Measurements from ENCODE around the gene PCSK2.

Gene PCSK2

GRCh38 chr20:17518339-17519052 lies 291.7 kb downstream of the PCSK2 start:
- Mint-ChIP-seq H3K36me3 (no peaks in the 10 kb centered on the region), H3K4me1 (no peaks in the 10 kb centered on the region), H3K4me3 (no peak overlapping the region), H3K27ac (no peak overlapping the region), H3K9me3 (no peaks in the 10 kb centered on the region), H3K27me3 (peaks cover 5% of the 10 kb centered on the region)
- no peak for ATAC-seq

GRCh38 chr20:17519606-17520285 lies 292.9 kb downstream of the PCSK2 start:
- Mint-ChIP-seq H3K27ac (no peak overlapping the region), H3K9me3 (no peaks in the 10 kb centered on the region), H3K36me3 (no peaks in the 10 kb centered on the region), H3K27me3 (no peaks in the 10 kb centered on the region), H3K4me1 (no peaks in the 10 kb centered on the region), H3K4me3 (no peak overlapping the region)
- no peak for ATAC-seq

- no peaks in the 10 kb centered on the region for H3K27me3 Mint-ChIP-seq
- no peak overlapping the region for H3K4me3 Mint-ChIP-seq
- H3K27ac Mint-ChIP-seq: no peak overlapping the region
- H3K36me3 Mint-ChIP-seq: no peaks in the 10 kb centered on the region
- H3K9me3 Mint-ChIP-seq: no peaks in the 10 kb centered on the region
- H3K4me1 Mint-ChIP-seq: no peaks in the 10 kb centered on the region
- ATAC-seq: no peak
Measured at GRCh38 chr20:17520583-17520982, 293.7 kb downstream of the PCSK2 start.

- Mint-ChIP-seq H3K27me3 (no peaks in the 10 kb centered on the region), H3K36me3 (no peaks in the 10 kb centered on the region), H3K4me3 (no peak overlapping the region), H3K27ac (no peak overlapping the region), H3K4me1 (no peaks in the 10 kb centered on the region), H3K9me3 (no peaks in the 10 kb centered on the region)
- ATAC-seq: no peak
Measured at GRCh38 chr20:17522528-17522927, 295.7 kb downstream of the PCSK2 start.

GRCh38 chr20:17523326-17523725 lies 296.5 kb downstream of the PCSK2 start:
- H3K27ac Mint-ChIP-seq: no peak overlapping the region
- H3K27me3 Mint-ChIP-seq: no peaks in the 10 kb centered on the region
- no peaks in the 10 kb centered on the region for H3K4me1 Mint-ChIP-seq
- H3K36me3 Mint-ChIP-seq: no peaks in the 10 kb centered on the region
- no peak overlapping the region for H3K4me3 Mint-ChIP-seq
- H3K9me3 Mint-ChIP-seq: no peaks in the 10 kb centered on the region
- ATAC-seq: peak; percentile 37

GRCh38 chr20:17524560-17524959 lies 297.7 kb downstream of the PCSK2 start:
- ATAC-seq: no peak
- Mint-ChIP-seq H3K4me3 (no peak overlapping the region), H3K36me3 (no peaks in the 10 kb centered on the region), H3K4me1 (no peaks in the 10 kb centered on the region), H3K27me3 (peaks cover 7% of the 10 kb centered on the region), H3K9me3 (no peaks in the 10 kb centered on the region), H3K27ac (no peak overlapping the region)

- Mint-ChIP-seq H3K27ac (no peak overlapping the region), H3K4me3 (no peak overlapping the region), H3K9me3 (no peaks in the 10 kb centered on the region), H3K4me1 (no peaks in the 10 kb centered on the region), H3K27me3 (peaks cover 13% of the 10 kb centered on the region), H3K36me3 (no peaks in the 10 kb centered on the region)
- no peak for ATAC-seq
Measured at GRCh38 chr20:17525132-17525531, 298.3 kb downstream of the PCSK2 start.

GRCh38 chr20:17525650-17526049 lies 298.8 kb downstream of the PCSK2 start:
- Mint-ChIP-seq H3K27ac (no peak overlapping the region), H3K27me3 (peaks cover 16% of the 10 kb centered on the region), H3K9me3 (no peaks in the 10 kb centered on the region), H3K4me3 (no peak overlapping the region), H3K36me3 (no peaks in the 10 kb centered on the region), H3K4me1 (no peaks in the 10 kb centered on the region)
- peak; percentile 59 for ATAC-seq

GRCh38 chr20:17529586-17529985 lies 302.7 kb downstream of the PCSK2 start:
- no peaks in the 10 kb centered on the region for H3K9me3 Mint-ChIP-seq
- no peaks in the 10 kb centered on the region for H3K36me3 Mint-ChIP-seq
- H3K27ac Mint-ChIP-seq: no peak overlapping the region
- H3K27me3 Mint-ChIP-seq: peaks cover 28% of the 10 kb centered on the region
- H3K4me3 Mint-ChIP-seq: no peak overlapping the region
- H3K4me1 Mint-ChIP-seq: peaks cover 6% of the 10 kb centered on the region
- ATAC-seq: no peak

- H3K27me3 Mint-ChIP-seq: peaks cover 31% of the 10 kb centered on the region
- H3K9me3 Mint-ChIP-seq: no peaks in the 10 kb centered on the region
- peak overlapping the region; percentile 26 for H3K4me3 Mint-ChIP-seq
- no peaks in the 10 kb centered on the region for H3K36me3 Mint-ChIP-seq
- no peak overlapping the region for H3K27ac Mint-ChIP-seq
- no peak for ATAC-seq
- peaks cover 6% of the 10 kb centered on the region for H3K4me1 Mint-ChIP-seq
Measured at GRCh38 chr20:17530153-17530552, 303.3 kb downstream of the PCSK2 start.

- Mint-ChIP-seq H3K4me3 (peak within 1 kb of the TSS; percentile 62), H3K27me3 (peaks cover 31% of the 10 kb centered on the region), H3K36me3 (no peaks in the 10 kb centered on the region), H3K4me1 (peaks cover 6% of the 10 kb centered on the region), H3K9me3 (no peaks in the 10 kb centered on the region), H3K27ac (no peak within 1 kb of the TSS)
- peak; percentile 57 for ATAC-seq
Measured at GRCh38 chr20:17530716-17531664, 304.1 kb downstream of the PCSK2 start, which contains the start of gene BFSP1. BFSP1 (minus strand) TSS chr20:17531379; CDS start chr20:17531329, 50 bp downstream.

- no peak overlapping the region for H3K27ac Mint-ChIP-seq
- no peaks in the 10 kb centered on the region for H3K9me3 Mint-ChIP-seq
- no peak for ATAC-seq
- H3K4me1 Mint-ChIP-seq: peaks cover 6% of the 10 kb centered on the region
- H3K4me3 Mint-ChIP-seq: peak overlapping the region; percentile 62
- peaks cover 31% of the 10 kb centered on the region for H3K27me3 Mint-ChIP-seq
- H3K36me3 Mint-ChIP-seq: no peaks in the 10 kb centered on the region
Measured at GRCh38 chr20:17531665-17532025, 304.8 kb downstream of the PCSK2 start.

- no peaks in the 10 kb centered on the region for H3K36me3 Mint-ChIP-seq
- H3K9me3 Mint-ChIP-seq: no peaks in the 10 kb centered on the region
- H3K4me1 Mint-ChIP-seq: peaks cover 19% of the 10 kb centered on the region
- H3K27ac Mint-ChIP-seq: no peak overlapping the region
- no peak overlapping the region for H3K4me3 Mint-ChIP-seq
- no peak for ATAC-seq
- H3K27me3 Mint-ChIP-seq: peaks cover 45% of the 10 kb centered on the region
Measured at GRCh38 chr20:17533396-17533795, 306.6 kb downstream of the PCSK2 start.

- Mint-ChIP-seq H3K27me3 (peaks cover 42% of the 10 kb centered on the region), H3K4me3 (no peak overlapping the region), H3K4me1 (peaks cover 26% of the 10 kb centered on the region), H3K36me3 (no peaks in the 10 kb centered on the region), H3K27ac (no peak overlapping the region), H3K9me3 (no peaks in the 10 kb centered on the region)
- no peak for ATAC-seq
Measured at GRCh38 chr20:17534077-17534476, 307.2 kb downstream of the PCSK2 start.
